HG03025 (cell line): ENCODE data around the gene EFTUD2.

ENCODE experiments used
- ATAC-seq: cut with Tn5 transposase; IDR thresholded peaks from one replicate; pipeline ENCODE4 v1.9.1; 2021; ENCODE audit warnings: mild to moderate bottlenecking, moderate library complexity; ENCODE audit not compliant: unreplicated experiment, low FRiP score

Gene EFTUD2

DNA sequence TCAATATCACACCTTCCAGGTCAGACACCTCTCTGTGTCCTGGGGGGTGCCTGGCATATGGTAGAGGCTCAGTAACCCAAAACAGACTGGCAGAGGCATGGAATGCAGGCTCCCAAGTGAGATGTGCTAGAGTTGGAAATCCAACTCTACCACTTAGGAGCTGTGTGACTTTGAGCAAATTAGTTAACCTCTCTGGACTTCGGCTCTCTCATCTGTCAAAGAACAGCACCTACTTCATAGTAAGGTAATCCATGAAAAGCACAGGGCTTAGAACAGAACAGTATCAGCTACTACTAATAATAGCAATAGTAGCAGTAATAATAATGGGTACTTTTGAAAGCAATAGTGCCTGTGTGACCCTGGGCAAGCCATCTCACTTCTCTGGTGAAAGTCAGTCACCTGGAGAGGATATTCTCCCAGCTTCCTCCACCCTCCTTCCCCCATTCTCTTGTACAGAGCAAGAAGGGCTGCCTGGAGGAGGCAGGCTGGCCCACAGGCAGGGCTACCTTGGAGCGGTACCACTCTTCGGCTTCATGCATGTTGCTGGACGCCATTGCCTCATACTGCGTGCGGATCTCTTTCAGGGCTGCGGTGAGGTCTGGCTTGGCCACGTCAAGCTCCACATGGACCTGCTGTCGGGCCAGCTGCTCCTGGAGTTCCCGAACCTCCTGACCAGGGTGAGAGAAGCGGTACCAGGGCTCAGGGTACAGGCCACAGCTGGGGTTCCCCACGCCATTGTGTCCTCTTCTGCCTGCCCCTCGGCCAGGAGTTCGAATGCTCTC lies 13.7 kb upstream of the EFTUD2 start:
- no peak for ATAC-seq

DNA sequence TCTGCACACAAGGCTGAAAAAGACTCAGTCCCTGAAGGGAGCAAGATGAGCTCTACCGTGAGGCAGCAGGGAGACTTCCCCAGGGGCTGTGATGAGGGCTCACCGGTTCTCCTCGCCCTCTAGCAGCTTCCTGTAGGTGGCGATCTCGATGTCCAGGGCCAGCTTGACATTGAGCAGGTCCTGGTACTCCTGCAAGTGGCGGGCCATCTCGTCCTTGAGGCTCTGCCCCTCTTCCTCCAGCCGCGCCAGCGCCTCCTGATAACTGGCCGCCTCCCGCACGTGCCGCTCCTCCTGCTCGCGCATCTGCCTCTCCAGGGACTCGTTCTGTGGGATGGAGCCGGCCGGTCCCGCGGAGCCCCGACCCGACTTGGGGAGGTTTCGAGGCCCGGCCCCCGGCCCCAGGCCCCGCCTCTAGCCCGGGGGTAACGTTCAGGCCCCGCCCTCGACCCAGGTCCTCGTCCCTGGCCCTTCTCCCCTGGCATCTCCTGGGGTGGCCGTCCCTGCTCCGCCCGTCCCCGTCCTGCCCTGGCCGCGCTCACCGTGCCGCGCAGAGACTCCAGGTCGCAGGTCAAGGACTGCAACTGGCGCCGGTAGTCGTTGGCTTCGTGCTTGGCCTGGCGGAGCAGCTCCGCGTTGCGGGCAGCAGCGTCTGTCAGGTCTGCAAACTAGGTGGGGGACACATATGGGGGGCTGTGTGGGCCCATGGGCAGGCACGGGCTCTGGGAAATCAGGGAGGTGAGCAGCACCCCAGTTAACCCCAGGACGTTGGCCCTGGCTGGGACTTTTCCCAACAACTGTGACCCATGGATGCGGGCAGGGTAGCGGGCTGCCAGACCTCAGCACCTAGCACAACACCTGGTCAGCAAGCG lies 12.1 kb upstream of the EFTUD2 start:
- no peak for ATAC-seq

DNA sequence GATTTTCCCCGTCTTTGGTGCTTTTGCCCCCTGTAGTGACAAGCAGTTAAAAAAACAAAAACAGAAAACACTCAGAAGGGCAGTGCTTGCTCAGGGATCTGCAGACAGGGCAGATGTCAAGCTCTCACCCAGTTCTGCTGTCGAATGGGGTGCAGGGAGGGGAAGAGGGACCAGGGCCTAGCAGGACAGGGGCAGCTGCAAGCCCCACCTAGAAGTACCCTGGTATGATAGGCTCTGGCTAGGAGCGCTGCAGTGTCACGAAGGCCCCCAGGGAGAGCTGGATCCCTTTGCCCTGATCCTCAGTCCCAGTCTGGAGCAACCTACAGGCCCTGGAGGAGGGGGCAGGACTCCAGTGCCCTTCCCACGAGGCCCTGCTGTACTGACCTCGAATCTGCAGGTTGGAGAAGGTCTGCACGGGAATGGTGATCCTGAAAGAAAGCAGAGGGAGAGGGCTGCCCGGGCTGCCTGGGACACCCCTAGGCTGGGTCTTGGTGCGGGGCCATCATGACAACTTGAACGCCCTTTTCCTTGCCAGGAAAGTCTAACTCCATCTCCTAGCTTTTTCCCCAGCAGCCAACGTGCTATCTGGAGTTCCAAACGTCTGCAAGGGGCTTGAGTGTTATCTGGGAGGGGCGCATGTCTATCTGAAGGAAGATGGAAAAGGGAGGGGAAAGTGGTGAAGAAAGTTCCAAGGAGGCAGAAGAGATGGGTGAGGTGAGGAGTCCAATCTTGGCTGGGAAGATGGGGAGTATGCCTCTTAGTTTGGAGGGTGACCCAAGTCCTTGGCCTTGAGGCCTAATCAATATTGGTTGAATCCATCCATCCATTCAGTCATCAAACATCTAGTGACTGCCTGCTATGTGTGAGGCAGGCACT lies 11.2 kb upstream of the EFTUD2 start:
- ATAC-seq: no peak

DNA sequence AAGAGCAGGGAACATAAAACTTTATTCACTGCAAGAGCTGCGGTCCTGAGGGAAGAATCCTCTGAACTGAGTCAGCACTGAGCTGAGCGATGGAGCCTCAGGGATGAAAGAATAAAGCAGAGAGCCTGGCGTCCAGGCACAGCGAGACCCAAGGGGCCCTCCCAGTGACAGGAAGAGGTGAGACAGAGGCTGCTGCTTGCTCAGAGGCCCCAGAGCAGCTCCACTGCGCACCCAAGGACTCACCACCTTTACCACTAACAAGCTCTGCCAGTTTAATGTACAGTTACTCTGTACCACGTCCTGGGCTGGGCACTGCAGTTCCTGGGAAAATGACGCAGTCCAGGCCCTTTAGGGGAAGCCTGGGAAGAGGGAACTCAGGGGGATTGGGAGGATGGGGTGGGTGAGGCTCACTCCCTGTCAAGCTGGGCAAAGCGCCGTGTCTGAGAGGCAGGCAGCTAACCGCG lies 10.5 kb upstream of the EFTUD2 start:
- no peak for ATAC-seq

DNA sequence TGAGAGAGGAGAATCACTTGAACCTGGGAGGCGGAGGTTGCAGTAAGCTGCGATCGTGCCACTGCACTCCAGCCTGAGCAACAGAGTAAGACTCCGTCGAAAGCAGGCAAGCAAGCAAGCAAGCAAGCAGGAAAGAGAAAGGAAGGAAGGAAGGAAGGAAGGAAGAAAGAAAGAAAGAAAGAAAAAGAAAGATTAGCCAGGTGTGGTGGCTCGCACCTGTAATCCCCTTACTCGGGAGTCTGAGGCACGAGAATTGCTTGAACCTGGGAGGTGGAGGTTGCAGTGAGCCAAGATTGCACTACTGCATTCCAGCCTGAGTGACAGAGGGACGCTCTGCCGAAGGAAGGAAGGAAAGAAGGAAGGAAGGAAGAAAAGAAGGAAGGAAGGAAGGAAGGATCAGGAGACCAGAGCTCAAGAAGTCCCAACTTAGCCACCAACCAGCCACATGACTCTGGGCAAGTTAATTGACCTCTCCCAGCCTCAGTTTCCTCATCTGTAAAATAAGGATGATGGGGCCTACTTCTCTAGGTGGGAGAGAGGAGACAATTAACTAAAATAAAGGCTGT lies 9.6 kb upstream of the EFTUD2 start:
- ATAC-seq: no peak

DNA sequence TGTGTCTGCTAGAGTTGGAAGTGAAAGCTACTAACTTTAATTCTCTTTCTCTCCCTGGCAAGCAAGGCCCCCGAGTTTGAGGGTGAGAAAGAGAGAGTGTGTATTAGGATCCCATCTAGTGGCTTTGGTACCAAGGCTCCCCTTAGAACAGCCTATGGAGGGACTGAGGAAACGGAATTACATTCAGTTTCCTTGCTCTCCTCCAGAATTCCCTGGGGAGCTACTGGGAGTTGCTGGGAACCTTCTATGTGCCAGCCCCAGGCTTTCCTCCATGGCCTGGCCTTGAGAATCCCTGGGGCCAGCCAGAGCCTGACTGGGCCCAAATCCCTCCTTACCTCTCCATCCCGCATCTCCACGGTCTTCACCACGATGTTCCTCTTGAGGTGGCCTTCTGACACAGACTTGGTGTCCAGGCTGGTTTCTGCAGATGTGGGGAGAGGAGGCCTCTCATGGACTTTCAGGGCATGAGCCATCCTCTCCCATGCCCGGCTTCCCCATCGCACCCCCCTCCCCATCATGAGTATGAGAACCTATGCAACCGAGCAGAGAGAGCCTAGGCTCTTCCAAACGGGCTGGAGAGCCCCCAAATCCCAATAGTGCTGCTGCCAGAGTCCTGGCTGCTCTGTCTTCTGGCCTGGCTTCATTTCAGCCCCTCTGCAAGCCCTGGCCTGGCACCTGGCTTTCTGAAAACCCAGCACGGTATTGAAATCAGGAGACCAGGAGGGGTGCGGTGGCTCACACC lies 8.7 kb upstream of the EFTUD2 start:
- no peak for ATAC-seq

DNA sequence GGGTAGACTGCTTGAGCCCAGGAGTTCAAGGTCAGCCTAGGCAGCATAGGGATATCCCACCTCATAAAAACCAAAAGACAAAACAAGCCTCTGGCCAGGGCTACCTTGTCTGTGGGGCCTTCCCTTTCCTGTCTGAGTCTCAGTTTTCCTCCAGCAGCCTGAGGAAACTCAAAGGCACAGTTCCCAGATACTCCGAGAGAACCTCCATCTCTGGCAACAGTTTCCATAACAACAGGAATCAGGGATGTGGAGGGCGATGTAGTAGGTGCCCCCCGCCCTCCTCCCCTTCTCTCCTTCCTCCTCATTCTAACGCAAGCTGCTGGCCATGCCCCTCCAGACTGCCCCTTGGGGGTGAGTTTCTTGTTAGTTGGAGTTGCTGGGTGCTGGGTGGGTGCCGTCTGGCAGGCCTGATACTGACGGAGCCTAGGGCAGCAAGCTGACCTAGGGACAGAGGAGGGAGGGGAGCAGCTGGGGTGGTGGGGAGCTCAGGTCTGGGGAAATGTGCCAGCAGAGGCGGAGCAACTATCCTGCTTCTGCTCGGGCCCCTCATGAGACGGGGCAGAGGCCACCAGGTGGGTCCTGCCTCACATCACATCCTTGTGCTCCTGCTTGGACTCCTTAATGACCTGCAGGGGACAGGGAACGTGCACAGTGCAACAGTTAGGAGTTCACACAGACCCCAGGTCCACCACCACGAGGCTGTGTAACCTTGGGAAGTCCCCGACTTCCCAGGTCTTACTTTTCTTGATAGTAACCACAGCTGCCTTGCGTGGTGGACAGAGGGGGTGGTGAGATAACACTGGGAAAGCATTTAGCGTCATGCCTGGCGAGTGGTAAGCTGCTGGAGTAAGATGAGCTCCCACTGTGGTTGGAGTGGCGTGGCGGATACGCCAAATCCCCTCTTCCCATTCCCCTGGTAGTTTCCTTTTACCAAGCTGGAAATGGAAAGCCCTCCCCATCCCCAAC lies 7.8 kb upstream of the EFTUD2 start:
- no peak for ATAC-seq

DNA sequence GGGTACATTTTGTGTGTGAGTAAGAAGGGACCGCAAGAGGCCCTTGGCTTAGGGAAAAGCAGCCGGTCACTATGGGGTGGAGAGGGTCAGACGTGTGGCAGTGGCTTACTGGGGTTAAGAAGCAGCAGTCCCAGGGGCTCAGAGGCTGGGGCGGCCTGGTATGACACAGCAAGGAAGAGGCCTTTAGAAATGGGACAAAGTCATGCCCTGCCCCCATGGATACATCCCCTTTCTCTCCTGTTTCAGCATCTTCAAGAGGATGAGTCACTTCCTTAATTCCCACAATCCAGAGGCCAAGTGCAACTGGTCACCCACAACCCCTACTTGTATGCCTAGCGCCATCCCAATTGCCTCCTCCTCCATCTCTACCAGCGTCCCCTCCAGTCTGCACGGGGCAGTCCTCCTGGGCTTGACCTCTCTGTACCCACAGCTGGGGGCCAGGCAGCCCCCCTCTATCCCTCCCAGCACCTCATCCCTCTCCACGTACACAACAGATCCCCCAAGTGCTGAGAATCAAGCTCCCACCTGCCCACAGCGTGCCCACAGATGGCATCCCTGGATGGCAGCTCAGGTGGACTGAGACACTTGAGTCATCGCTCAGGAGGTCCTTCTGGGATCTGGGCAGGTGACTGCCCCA lies 6.9 kb upstream of the EFTUD2 start:
- ATAC-seq: no peak

DNA sequence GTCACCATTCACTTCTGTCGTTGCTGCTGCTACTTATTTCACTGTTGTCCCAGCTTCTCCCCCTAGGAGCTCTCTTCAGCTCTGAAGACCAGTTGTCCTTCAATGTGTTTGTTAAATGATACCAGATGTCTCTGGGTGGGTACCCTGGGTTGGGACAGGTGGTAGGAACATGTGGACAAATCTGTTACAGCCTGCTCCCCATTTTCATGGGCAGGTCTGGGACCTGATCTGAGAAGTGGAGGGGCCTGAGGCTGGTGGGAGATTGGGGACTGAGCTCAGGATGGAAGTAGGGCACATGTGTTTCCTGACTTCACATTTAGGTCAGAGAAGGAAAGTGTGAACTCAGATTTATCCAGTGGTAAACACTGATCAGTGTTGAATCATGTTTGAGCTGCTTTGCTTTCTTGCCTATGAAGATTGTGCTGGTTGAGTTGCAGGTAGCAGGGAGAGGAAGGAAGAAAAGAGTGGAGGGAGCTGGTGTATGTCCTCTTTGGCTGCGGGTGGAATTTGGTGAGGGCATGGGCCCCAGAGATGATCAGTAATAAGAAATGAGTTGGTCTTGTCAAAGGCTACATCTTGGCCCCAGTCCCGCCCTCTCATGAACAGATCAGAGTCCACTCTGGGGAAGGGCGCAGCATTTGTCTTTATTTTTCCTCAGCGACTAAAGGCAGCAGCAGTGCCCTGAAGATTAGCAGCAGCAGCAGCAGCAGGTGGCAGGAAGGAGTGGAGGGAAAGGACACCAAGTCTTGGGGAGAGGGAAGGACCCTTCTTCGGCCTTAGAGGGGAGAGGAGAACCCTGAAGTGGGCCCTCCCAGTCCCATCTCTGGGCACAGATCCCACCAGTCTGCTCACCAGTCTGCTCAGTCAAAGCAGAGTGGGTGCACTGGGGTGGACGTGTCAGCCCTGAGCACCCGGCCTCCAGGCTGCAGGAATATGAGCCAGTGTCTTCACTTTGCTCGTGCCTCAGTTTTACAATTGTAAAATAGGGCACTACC lies 6.1 kb upstream of the EFTUD2 start:
- ATAC-seq: no peak

DNA sequence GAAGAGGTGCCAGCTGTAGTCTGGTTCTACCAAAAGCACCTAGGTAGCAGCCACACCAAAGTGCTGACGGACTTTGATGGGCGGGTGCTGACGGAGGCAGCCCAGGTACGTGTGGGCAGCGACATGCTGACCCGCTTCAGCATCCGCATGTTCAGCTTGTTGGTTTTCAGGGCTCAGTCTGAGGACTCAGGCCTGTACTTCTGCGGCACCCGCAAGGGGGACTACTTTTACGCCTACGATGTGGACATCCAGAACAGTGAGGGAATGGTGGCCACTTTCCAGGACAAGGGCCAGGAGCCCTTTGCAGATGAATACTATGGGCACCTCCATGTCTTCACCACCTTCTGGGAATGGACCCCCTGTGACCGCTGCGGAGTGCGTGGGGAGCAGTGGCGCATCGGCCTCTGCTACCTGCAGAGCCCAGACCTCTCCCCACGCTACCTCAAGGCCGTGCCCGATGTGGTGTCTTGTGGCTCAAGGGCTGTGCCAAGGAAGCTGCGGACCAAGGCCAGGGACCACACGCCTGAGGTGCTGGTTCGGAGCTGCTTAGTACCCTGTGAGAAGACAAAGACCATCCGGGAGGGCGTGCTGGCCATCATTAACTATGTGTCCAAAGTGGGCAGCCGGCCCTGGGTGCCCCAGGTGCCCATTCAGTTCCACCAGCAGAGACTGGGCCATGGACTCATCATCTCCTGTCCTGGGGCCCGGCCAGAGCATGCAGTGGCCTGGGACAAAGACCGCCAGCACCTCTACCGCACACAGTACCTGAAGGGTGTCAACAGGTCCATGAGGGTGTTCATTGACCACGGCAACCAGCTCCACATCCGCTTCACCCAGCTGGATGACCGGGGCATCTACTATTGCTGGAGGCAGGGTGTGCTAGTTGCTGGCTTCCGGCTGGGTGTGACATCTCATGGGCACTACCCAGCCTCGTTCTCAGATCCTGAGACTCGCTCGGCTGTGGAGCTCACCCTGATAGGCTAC lies 5.0 kb upstream of the EFTUD2 start:
- no peak for ATAC-seq

DNA sequence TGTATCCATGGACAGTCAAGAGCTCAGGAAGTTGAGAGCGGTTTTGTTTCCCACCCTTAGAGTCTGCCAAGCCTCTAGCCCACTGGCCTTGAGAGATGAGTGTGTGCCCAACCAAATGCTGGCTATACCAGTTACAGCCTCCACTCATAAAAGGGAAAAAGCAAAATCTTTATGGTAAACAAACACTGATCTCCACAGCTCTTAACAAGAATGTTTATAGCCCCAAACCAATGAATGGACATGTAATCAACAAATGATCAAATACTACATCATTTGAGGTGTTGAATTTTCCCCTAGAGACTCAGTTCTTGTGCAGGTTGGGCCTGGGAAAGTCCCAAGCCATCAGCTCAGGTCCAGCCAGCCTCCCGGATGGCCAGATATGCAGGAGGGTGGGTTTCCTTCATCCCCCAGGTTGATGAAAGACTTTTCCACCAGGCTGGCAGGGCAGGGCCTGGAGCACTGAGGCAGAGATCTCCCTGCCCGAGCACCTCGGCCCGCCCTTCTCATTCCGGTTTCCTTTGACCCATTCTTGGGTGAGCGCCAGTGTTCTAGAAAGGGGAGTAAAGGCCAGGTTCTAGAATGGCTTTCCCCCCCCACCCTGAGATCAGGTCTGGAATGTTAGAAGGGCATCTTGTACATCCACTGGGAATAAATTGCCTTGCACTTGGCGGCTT lies 3.9 kb upstream of the EFTUD2 start:
- no peak for ATAC-seq

DNA sequence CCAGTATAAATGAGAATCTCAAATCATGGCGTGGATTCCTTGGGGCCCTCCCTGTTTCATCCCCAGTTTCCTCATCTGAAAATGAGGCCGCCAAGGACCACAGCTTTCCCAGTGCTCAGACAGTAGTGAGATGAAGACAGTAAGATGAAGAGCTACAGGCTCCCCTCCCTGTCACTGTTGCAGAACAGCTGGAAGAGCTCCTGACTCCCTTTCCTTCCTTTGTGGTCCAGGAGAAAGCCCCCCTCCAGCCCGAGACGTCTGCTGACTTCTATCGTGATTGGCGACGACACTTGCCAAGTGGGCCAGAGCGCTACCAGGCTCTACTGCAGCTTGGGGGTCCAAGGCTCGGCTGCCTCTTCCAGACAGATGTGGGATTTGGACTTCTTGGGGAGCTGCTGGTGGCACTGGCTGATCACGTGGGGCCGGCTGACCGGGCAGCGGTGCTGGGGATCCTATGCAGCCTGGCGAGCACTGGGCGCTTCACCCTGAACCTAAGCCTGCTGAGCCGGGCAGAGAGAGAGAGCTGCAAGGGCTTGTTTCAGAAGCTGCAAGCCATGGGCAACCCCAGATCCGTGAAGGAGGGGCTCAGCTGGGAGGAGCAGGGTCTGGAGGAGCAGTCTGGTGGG lies 3.0 kb upstream of the EFTUD2 start:
- ATAC-seq: no peak

DNA sequence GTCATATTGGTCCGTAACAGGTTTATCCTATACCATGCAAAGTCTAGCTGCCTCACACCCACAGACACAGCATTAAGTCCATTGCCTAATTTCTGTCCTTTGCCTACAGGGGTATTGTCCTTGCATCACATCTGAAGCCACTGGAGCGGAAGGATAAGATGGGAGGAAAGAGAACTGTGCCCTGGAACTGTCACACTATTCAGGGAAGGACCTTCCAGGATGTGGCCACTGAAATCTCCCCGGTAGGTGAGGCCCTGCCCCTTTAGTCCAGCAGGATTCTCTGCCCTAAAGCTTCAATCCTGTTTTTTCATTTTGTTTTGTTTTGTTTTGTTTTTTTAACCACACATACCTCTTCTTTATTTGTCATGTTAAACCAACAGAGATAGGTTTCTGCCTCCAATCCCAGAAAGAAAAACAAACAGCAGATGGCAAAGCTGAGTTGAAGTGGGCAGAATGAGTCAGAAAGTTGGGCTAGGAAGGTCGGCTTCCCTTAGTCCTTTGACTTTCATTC lies 2.2 kb upstream of the EFTUD2 start:
- ATAC-seq: no peak

DNA sequence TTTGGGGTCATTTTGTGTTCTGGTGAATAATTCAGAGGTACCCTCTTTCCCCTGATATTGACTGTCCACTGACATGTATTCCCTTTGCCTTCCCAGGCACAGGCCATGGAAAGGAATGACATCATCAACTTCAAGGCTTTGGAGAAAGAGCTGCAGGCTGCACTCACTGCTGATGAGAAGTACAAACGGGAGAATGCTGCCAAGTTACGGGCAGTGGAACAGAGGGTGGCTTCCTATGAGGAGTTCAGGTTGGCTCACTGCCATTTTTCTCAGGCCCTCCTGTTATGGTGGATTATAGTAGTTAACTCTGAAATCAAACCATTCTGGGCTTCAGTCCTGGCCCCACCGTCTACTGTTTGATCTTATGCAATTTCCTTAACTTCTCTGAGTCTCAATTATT lies 1.6 kb upstream of the EFTUD2 start:
- no peak for ATAC-seq

DNA sequence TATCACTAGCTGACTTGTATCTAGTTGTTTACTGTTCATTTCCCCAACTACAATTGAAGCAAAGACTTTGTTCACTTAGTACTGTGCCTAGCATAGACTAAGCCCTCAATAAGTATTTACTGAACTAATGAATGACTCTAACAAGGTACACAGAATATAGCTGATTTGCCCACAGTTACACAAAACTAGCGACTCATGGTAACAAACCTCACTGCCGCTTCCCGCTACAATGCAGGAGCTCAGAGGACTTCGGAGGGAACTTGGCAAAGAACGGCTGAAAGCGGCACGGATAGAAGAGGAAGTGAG lies 524 bp downstream of the EFTUD2 start:
- ATAC-seq: no peak
